ENCODE results near the gene GET3. TPM values are rescaled to one million over a fixed set of nuclear protein-coding genes. Genes with fewer than 3 reads are reported as not detected.
A peak's percentile ranks its signal among the peaks of the same experiment; 100 is the strongest.

GET3 gene
- total RNA-seq, 3 donors from 2014 or later (not counting 1 experiment from before 2014, with no cell fraction given), result 42.2 to 51.3 (median 44.2) TPM

GRCh38 chr19:12782174-12782423 lies 44.8 kb downstream of the GET3 start:
- no peak for TF ChIP-seq CTCF (IDR thresholded peaks at IDR 0.05)
- Mint-ChIP-seq H3K27ac (peak overlapping the region in 1 of 2 donors; percentile 75), H3K4me3 (peak overlapping the region; percentile 83), H3K4me1 (peaks cover 16 to 30% of the 10 kb centered on the region in 2 donors), H3K9me3 (no peaks in the 10 kb centered on the region), H3K27me3 (ENCODE audit: low read depth in 2 of 2) (no peaks in the 10 kb centered on the region), H3K36me3 (no peaks in the 10 kb centered on the region)
- intact Hi-C loops (cut with micrococcal nuclease), result loop anchor here (1.0 to 10.0 kb wide), 2 partner anchors 9 to 263 kb away; partner anchors contain the start of gene JUNB
- no peaks in the 10 kb centered on the region for H3K27me3 ChIP-seq (ENCODE audit: control insufficient read depth, insufficient read depth, low read length)
- no peak for DNase-seq
- H3K27ac ChIP-seq (ENCODE audit: low read length), result peak overlapping the region; percentile 98
- H3K9me3 ChIP-seq (ENCODE audit: control insufficient read depth, insufficient read depth, low read length), result no peaks in the 10 kb centered on the region
- no peak for ATAC-seq
- H3K36me3 ChIP-seq (ENCODE audit: control insufficient read depth, insufficient read depth, low read length), result no peaks in the 10 kb centered on the region
- WGBS (ENCODE audit: insufficient coverage), result under 1% methylated on average over 12 of the region's 12 CpGs
- H3K4me3 ChIP-seq (ENCODE audit: low read length), result peak overlapping the region; percentile 37
- peaks cover 86% of the 10 kb centered on the region for H3K4me1 ChIP-seq (ENCODE audit: control insufficient read depth, insufficient read depth, low read length)

- TF ChIP-seq CTCF (IDR thresholded peaks at IDR 0.05), result no peak
- H3K9me3 Mint-ChIP-seq, result no peaks in the 10 kb centered on the region
- H3K36me3 Mint-ChIP-seq, result no peaks in the 10 kb centered on the region
- peak overlapping the region; percentile 83 for H3K4me3 Mint-ChIP-seq
- no peaks in the 10 kb centered on the region for H3K9me3 ChIP-seq (ENCODE audit: control insufficient read depth, insufficient read depth, low read length)
- peak; percentile 87 to 98 for DNase-seq
- no peaks in the 10 kb centered on the region for H3K36me3 ChIP-seq (ENCODE audit: control insufficient read depth, insufficient read depth, low read length)
- intact Hi-C loops (cut with micrococcal nuclease), result loop anchor here (1.0 to 10.0 kb wide), 2 partner anchors 9 to 262 kb away; partner anchors contain the start of gene JUNB
- H3K4me1 Mint-ChIP-seq, result peaks cover 13 to 25% of the 10 kb centered on the region in 2 donors
- 1% methylated on average over 88 of the region's 88 CpGs for WGBS (ENCODE audit: insufficient coverage)
- ATAC-seq, result peak; percentile 59 to 81 (median 70)
- peak overlapping the region; percentile 98 for H3K27ac ChIP-seq (ENCODE audit: low read length)
- peak overlapping the region; percentile 51 for H3K4me3 ChIP-seq (ENCODE audit: low read length)
- H3K4me1 ChIP-seq (ENCODE audit: control insufficient read depth, insufficient read depth, low read length), result peaks cover 83% of the 10 kb centered on the region
- H3K27me3 ChIP-seq (ENCODE audit: control insufficient read depth, insufficient read depth, low read length), result no peaks in the 10 kb centered on the region
- no peaks in the 10 kb centered on the region for H3K27me3 Mint-ChIP-seq (ENCODE audit: low read depth in 2 of 2)
- peak overlapping the region in 1 of 2 donors; percentile 75 for H3K27ac Mint-ChIP-seq
Measured at GRCh38 chr19:12782424-12783290, 45.4 kb downstream of the GET3 start.

- peaks cover 8 to 20% of the 10 kb centered on the region in 2 donors for H3K4me1 Mint-ChIP-seq
- intact Hi-C loops (cut with micrococcal nuclease), result loop anchor here (10.0 kb wide), 1 partner anchor 261 kb away; no protein-coding TSS in a partner anchor
- peak overlapping the region in 1 of 2 donors; percentile 19 for H3K27ac Mint-ChIP-seq
- Histone ChIP-seq H3K4me1 (ENCODE audit: control insufficient read depth, insufficient read depth, low read length) (peaks cover 77% of the 10 kb centered on the region), H3K27me3 (ENCODE audit: control insufficient read depth, insufficient read depth, low read length) (no peaks in the 10 kb centered on the region), H3K36me3 (ENCODE audit: control insufficient read depth, insufficient read depth, low read length) (no peaks in the 10 kb centered on the region), H3K4me3 (ENCODE audit: low read length) (no peak overlapping the region), H3K9me3 (ENCODE audit: control insufficient read depth, insufficient read depth, low read length) (no peaks in the 10 kb centered on the region), H3K27ac (ENCODE audit: low read length) (peak overlapping the region; percentile 98)
- WGBS (ENCODE audit: insufficient coverage), result 19% methylated on average over 13 of the region's 16 CpGs
- no peak for TF ChIP-seq CTCF (IDR thresholded peaks at IDR 0.05)
- DNase-seq (peak in 1 of 2 donors; percentile 58), ATAC-seq (no peak)
- H3K9me3 Mint-ChIP-seq, result no peaks in the 10 kb centered on the region
- H3K4me3 Mint-ChIP-seq, result peak overlapping the region; percentile 17
- no peaks in the 10 kb centered on the region for H3K36me3 Mint-ChIP-seq
- no peaks in the 10 kb centered on the region for H3K27me3 Mint-ChIP-seq (ENCODE audit: low read depth in 2 of 2)
Measured at GRCh38 chr19:12783291-12783848, 46.1 kb downstream of the GET3 start.

All from natural killer cell (primary cell).